ENCODE results near the gene EGLN3.

The EGLN3 gene

DNA sequence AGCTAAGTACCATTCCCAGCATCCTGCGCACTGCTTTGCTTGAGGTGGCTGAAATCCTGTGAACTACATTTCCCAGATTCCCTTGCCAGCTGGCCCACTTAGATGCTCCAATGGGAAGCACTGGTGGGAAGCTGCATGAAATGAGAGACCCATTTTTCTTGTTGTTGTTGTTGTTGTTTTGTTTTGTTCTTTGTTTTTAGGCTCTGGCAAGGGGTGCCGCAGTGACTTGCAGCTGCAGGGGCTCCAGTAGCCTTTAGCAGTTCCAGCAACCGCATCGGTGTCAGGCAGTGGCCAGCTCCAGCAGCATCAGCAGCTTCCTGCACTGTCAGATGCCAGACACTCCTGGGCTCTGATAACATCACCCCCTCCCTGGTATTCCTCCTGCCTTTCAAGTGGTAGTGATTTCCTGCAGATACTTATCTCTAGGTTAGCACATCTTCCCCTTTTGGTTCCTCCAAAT is 8.8 kb upstream of the EGLN3 start:
- no peak overlapping the region for H3K9ac ChIP-seq (ENCODE audit: low read length)
- H3K27me3 ChIP-seq (ENCODE audit: control insufficient read depth in 1 of 2, insufficient read depth in 2 of 2, low read length in 2 of 2): no peaks in the 10 kb centered on the region
- H3K4me3 ChIP-seq (ENCODE audit: low read depth in 1 of 2, low read length in 2 of 2): no peak overlapping the region
- no peak overlapping the region for H3K27ac ChIP-seq (ENCODE audit: low read depth, low read length)
- H3K4me1 ChIP-seq (ENCODE audit: insufficient read depth, low read length): no peaks in the 10 kb centered on the region
- no peaks in the 10 kb centered on the region for H3K36me3 ChIP-seq (ENCODE audit: insufficient read depth, low read length)
- no peaks in the 10 kb centered on the region for H3K9me3 ChIP-seq (ENCODE audit: low read length)

DNA sequence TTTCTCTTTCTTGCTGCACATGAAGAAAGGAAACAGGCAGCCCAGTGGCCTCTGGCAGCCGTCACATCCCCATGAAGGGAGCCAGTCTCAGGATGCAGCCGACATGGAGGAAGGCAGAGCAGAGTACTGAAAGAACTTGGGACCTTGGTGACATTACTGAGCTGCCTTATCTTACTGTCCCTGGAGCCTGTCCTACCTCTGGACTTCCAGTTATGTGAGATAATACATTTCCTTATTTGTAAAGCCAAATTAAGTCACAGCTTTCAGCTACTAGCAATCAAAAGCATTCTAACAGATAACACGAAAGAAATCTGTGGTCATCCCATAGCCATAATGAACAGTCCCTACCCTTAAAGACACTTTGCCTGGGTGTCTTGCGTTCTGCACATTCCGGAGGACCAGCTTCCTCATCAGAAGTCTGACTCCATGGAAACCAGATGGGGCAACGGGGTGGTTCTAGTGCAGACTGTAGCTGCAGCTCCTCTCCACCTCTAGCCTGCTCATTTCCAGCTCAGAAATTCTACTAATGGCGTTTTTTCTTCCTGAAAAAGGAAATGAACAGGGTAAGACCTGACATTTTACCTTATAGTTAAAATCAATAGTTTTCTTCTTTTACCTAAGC is 7.8 kb upstream of the EGLN3 start:
- Histone ChIP-seq H3K27me3 (ENCODE audit: control insufficient read depth in 1 of 2, insufficient read depth in 2 of 2, low read length in 2 of 2) (no peaks in the 10 kb centered on the region), H3K27ac (ENCODE audit: low read depth, low read length) (no peak overlapping the region), H3K4me3 (ENCODE audit: low read depth in 1 of 2, low read length in 2 of 2) (no peak overlapping the region), H3K9me3 (ENCODE audit: low read length) (no peaks in the 10 kb centered on the region), H3K36me3 (ENCODE audit: insufficient read depth, low read length) (no peaks in the 10 kb centered on the region), H3K4me1 (ENCODE audit: insufficient read depth, low read length) (no peaks in the 10 kb centered on the region), H3K9ac (ENCODE audit: low read length) (no peak overlapping the region)

DNA sequence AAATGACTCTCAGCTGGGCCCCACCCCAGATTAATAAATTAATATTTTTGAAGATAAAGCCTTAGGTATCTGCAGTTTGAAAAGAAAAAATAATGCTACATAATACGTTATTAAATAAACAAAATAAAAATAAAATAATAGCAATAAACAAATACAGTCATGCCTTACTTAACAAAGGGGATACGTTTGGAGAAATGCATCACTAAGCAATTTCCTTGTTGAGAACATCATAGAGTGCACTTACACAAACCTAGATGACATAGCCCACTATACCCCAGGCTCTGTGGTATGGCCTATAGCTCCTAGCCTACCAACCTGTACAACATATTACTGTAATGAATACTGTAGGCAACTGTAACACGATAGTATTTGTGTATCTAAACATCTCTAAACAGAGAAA is 7.1 kb upstream of the EGLN3 start:
- Histone ChIP-seq H3K4me3 (ENCODE audit: low read depth in 1 of 2, low read length in 2 of 2) (no peak overlapping the region), H3K9me3 (ENCODE audit: low read length) (no peaks in the 10 kb centered on the region), H3K9ac (ENCODE audit: low read length) (no peak overlapping the region), H3K27me3 (ENCODE audit: control insufficient read depth in 1 of 2, insufficient read depth in 2 of 2, low read length in 2 of 2) (no peaks in the 10 kb centered on the region), H3K4me1 (ENCODE audit: insufficient read depth, low read length) (no peaks in the 10 kb centered on the region), H3K36me3 (ENCODE audit: insufficient read depth, low read length) (no peaks in the 10 kb centered on the region), H3K27ac (ENCODE audit: low read depth, low read length) (no peak overlapping the region)

DNA sequence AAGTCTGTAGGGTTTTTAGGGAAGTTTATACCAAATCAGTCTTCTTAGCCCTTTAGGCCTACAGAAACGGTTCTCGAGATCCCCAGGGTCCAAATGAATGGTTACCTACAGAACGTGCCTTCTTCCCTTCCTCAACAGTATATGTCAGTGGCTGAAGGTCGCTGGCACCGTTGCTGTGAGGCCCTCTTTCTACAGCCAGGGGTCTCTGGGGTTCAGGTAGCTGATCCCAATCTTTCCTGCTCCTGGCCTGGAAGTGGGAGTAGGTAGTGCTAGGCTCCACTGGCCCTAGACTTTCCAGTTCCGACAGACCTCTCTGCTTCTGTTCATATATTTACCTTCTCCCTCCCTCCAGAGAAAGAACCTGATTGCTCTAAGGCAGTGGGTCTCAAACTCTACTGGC is 6.4 kb upstream of the EGLN3 start:
- H3K4me3 ChIP-seq (ENCODE audit: low read depth in 1 of 2, low read length in 2 of 2): no peak overlapping the region
- H3K27ac ChIP-seq (ENCODE audit: low read depth, low read length): no peak overlapping the region

DNA sequence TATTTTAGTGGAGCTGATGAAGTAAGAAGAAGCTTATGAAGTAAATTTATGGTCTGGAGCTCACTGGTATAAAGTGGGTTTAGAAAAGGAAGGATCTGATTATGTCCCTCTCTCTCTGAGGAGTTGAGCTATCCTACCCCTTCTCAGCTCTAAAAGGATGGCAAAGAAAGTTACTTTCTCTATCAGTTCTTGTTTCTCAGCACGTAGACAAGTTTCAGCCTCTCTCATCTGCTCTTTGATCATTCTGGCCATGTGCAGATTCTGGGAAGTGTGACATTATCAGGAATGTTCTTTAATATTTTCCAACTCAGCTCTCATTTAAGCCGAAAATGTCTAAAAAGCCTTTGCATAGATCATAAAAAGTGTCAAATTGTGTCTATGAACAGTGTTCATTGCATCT is 5.8 kb upstream of the EGLN3 start:
- H3K27ac ChIP-seq (ENCODE audit: low read depth, low read length): no peak overlapping the region

More for the DNA sequence above, 6.4 kb upstream of the EGLN3 start:
- Histone ChIP-seq H3K4me1 (ENCODE audit: insufficient read depth, low read length) (no peaks in the 10 kb centered on the region), H3K9me3 (ENCODE audit: low read length) (no peaks in the 10 kb centered on the region), H3K27me3 (ENCODE audit: control insufficient read depth in 1 of 2, insufficient read depth in 2 of 2, low read length in 2 of 2) (no peaks in the 10 kb centered on the region), H3K36me3 (ENCODE audit: insufficient read depth, low read length) (no peaks in the 10 kb centered on the region), H3K9ac (ENCODE audit: low read length) (no peak overlapping the region)

DNA sequence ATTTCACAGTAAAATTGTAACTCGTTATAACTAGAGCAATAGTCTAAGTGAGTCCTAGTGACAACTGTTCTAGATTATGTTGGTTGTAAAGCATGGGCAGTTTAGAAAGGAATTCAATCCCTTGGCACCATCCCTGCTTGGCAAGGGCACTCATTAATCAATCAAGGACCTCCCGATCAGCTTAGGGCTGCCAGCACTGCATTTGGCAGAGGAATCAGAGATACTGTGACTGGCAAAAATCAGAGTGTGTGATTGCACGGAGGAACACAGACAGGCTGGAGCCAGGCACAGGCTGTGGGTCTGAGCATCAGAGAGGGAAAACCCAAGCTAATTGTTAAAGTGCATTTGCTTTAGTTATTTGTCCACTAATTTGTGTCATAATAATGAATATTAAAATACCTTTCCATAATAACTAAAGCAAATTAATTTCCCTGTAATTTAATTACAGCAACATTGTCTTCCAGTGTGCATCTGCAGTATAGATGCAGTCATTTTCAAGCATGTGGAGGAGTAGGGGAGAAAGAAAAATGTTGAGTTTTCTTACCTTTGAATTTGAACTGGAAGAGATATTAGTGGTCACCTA is 3.2 kb upstream of the EGLN3 start:
- H3K9me3 ChIP-seq (ENCODE audit: low read length): no peaks in the 10 kb centered on the region
- H3K9ac ChIP-seq (ENCODE audit: low read length): no peak overlapping the region
- H3K27me3 ChIP-seq (ENCODE audit: control insufficient read depth in 1 of 2, insufficient read depth in 2 of 2, low read length in 2 of 2): no peaks in the 10 kb centered on the region
- no peak overlapping the region for H3K4me3 ChIP-seq (ENCODE audit: low read depth in 1 of 2, low read length in 2 of 2)
- H3K27ac ChIP-seq (ENCODE audit: low read depth, low read length): no peak overlapping the region
- H3K4me1 ChIP-seq (ENCODE audit: insufficient read depth, low read length): peaks cover 15% of the 10 kb centered on the region
- no peaks in the 10 kb centered on the region for H3K36me3 ChIP-seq (ENCODE audit: insufficient read depth, low read length)

More for the DNA sequence above, 5.8 kb upstream of the EGLN3 start:
- Histone ChIP-seq H3K9ac (ENCODE audit: low read length) (no peak overlapping the region), H3K4me3 (ENCODE audit: low read depth in 1 of 2, low read length in 2 of 2) (no peak overlapping the region), H3K36me3 (ENCODE audit: insufficient read depth, low read length) (no peaks in the 10 kb centered on the region), H3K4me1 (ENCODE audit: insufficient read depth, low read length) (peaks cover 1% of the 10 kb centered on the region), H3K27me3 (ENCODE audit: control insufficient read depth in 1 of 2, insufficient read depth in 2 of 2, low read length in 2 of 2) (no peaks in the 10 kb centered on the region), H3K9me3 (ENCODE audit: low read length) (no peaks in the 10 kb centered on the region)

DNA sequence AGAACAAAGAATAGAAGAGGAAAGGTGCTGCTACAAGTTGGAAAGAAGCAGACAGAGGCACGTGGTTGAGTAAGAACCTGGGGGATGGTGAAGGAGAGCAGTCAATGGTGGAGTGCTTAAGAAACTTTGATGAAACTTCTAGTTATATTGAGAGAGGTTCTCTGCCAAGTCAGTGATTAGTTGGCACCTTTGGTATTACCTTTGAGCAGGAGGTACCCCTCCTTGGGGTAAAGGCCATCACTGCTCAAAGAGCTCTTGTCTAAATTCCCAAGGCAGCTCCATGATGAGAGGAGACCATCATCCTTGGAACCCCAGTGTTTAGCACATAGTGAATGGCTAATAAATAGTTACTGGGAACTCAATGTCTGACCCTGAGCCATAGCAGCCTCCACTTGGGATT is 1.7 kb upstream of the EGLN3 start:
- no peak overlapping the region for H3K4me3 ChIP-seq (ENCODE audit: low read depth in 1 of 2, low read length in 2 of 2)

DNA sequence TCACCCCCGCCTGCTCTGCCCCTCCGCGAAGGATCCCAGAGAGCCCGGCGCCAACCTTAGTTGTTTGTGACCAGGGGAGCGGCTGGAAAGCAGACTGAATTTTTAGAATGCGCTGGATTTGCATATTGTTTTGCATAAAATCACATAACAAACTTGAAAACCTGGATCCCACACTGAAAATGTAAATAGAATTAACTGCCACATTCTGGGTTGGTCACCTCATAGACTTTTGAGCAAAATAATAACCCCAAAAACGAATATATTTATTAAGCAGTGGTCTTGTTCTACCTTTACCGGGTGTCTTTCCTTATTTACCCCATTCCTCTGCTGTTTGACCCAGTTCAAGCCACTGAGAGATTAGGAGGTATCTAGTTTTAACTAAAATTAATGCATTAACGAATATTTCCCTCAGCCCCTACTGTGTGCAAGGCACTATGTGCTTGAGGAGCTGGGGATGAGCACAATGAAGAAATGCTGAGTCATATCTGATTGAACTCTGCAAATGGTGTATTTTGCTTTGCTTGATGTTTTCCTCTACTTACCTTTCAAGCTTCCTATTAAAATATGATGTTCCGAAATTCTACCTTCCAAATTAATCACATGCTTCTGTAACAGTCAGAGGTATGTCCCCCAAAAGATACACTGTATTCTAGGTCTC is 438 bp upstream of the EGLN3 start:
- no peaks in the 10 kb centered on the region for H3K27me3 ChIP-seq (ENCODE audit: control insufficient read depth in 1 of 2, insufficient read depth in 2 of 2, low read length in 2 of 2)

More for the DNA sequence above, 1.7 kb upstream of the EGLN3 start:
- no peaks in the 10 kb centered on the region for H3K9me3 ChIP-seq (ENCODE audit: low read length)
- no peak overlapping the region for H3K9ac ChIP-seq (ENCODE audit: low read length)
- H3K36me3 ChIP-seq (ENCODE audit: insufficient read depth, low read length): no peaks in the 10 kb centered on the region
- no peaks in the 10 kb centered on the region for H3K27me3 ChIP-seq (ENCODE audit: control insufficient read depth in 1 of 2, insufficient read depth in 2 of 2, low read length in 2 of 2)
- peaks cover 15% of the 10 kb centered on the region for H3K4me1 ChIP-seq (ENCODE audit: insufficient read depth, low read length)
- no peak overlapping the region for H3K27ac ChIP-seq (ENCODE audit: low read depth, low read length)

DNA sequence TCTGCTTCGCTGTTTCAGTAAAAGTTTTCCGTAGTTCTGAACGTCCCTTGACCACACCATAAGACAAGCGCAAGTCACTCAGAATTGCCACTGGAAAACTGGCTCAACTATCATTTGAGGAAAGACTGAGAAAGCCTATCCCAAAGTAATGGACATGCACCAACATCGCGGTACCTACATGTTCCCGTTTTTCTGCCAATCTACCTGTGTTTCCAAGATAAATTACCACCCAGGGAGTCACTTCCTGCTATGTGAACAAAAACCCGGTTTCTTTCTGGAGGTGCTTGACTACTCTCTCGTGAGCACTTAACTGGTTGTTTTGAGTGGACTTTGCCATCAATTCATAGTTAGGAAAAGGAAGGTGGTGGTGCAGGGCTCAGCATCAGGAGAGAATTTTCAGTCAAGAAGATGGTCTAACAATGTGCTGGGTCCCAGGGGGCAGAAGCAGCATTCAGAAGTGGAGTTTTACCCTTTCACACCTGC is 1.4 kb downstream of the EGLN3 start:
- peak overlapping the region; percentile 50 to 70 for H3K4me3 ChIP-seq (ENCODE audit: low read depth in 1 of 2, low read length in 2 of 2)
- peak overlapping the region; percentile 4 for H3K9ac ChIP-seq (ENCODE audit: low read length)
- peaks cover 29% of the 10 kb centered on the region for H3K4me1 ChIP-seq (ENCODE audit: insufficient read depth, low read length)

More for the DNA sequence above, 438 bp upstream of the EGLN3 start:
- H3K4me3 ChIP-seq (ENCODE audit: low read depth in 1 of 2, low read length in 2 of 2): peak overlapping the region in 1 of 2 donors; percentile 70
- H3K9ac ChIP-seq (ENCODE audit: low read length): no peak overlapping the region
- peaks cover 18% of the 10 kb centered on the region for H3K4me1 ChIP-seq (ENCODE audit: insufficient read depth, low read length)
- H3K27ac ChIP-seq (ENCODE audit: low read depth, low read length): peak overlapping the region; percentile 2
- no peaks in the 10 kb centered on the region for H3K36me3 ChIP-seq (ENCODE audit: insufficient read depth, low read length)
- H3K9me3 ChIP-seq (ENCODE audit: low read length): no peaks in the 10 kb centered on the region

DNA sequence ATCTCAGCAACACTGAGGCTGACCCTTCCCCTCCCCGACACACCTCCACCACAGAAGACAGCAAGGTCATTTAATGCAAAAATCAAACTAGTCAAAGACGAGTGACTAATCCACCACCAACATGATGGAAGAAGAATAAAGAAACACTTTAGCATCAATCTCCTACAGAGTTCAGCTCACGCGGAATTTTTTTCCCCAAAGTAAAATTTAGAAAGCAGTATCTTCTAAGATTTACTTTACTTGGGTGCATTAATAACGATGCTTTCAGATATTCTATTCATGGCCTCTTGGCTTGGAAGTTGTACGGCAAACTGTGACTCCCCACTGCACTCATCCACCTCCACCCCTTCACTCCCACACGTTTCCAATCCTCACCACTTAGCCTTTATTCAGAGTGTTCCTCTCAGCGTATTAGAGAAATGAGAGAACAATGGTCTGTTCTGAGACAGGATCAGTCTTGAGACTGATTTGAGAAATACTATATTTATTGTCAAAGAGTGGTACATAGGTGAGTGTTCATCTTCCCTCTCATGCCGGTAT is 1.9 kb downstream of the EGLN3 start:
- no peaks in the 10 kb centered on the region for H3K36me3 ChIP-seq (ENCODE audit: insufficient read depth, low read length)
- H3K9ac ChIP-seq (ENCODE audit: low read length): peak overlapping the region; percentile 4
- H3K27me3 ChIP-seq (ENCODE audit: control insufficient read depth in 1 of 2, insufficient read depth in 2 of 2, low read length in 2 of 2): no peaks in the 10 kb centered on the region
- H3K9me3 ChIP-seq (ENCODE audit: low read length): no peaks in the 10 kb centered on the region
- H3K4me1 ChIP-seq (ENCODE audit: insufficient read depth, low read length): peaks cover 29% of the 10 kb centered on the region
- H3K27ac ChIP-seq (ENCODE audit: low read depth, low read length): peak overlapping the region; percentile 46
- H3K4me3 ChIP-seq (ENCODE audit: low read depth in 1 of 2, low read length in 2 of 2): peak overlapping the region; percentile 33 to 70

More for the DNA sequence above, 1.4 kb downstream of the EGLN3 start:
- H3K27me3 ChIP-seq (ENCODE audit: control insufficient read depth in 1 of 2, insufficient read depth in 2 of 2, low read length in 2 of 2): no peaks in the 10 kb centered on the region
- no peaks in the 10 kb centered on the region for H3K36me3 ChIP-seq (ENCODE audit: insufficient read depth, low read length)
- no peaks in the 10 kb centered on the region for H3K9me3 ChIP-seq (ENCODE audit: low read length)
- H3K27ac ChIP-seq (ENCODE audit: low read depth, low read length): no peak overlapping the region

DNA sequence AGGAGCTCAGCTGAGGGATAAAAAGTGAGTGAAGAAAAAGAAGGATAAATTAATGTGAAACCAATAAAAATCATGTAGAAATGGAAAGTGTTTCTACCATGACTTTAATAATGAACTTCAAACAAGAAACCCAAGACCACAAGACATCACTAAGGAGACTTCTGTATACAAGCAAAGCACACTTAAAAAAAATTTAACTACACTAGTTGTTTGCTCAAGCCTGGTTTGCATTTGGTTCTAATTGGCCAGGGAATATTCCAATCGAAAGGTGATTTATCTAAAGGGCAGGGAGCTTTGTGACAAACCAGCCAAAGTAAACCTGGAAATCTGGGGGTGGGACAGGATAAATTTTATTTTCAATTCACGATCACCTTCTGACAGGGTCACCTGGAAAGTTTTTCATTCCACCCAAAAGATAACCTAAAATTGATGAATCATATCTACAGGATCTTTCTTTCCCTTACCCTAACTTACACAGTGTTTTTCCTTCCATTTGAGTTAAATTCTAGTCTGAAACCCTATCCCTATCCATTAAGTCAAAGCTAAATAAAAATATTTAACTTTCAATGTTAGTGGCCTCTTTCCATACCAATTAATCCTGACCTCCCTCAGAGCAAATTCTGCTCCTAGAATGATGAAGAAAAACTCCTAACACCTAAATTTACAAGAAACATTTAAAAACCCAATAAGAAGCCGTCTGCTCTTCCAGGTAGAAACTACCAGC is 2.6 kb downstream of the EGLN3 start:
- Histone ChIP-seq H3K9ac (ENCODE audit: low read length) (peak overlapping the region; percentile 4), H3K27me3 (ENCODE audit: control insufficient read depth in 1 of 2, insufficient read depth in 2 of 2, low read length in 2 of 2) (no peaks in the 10 kb centered on the region), H3K36me3 (ENCODE audit: insufficient read depth, low read length) (no peaks in the 10 kb centered on the region), H3K4me3 (ENCODE audit: low read depth in 1 of 2, low read length in 2 of 2) (peak overlapping the region in 1 of 2 donors; percentile 70), H3K4me1 (ENCODE audit: insufficient read depth, low read length) (peaks cover 33% of the 10 kb centered on the region), H3K9me3 (ENCODE audit: low read length) (no peaks in the 10 kb centered on the region), H3K27ac (ENCODE audit: low read depth, low read length) (no peak overlapping the region)
